NCI-H2196 (cell line): ENCODE results near the gene GPR39.

Source experiments
- DNase-seq: peaks from one replicate; lab custom pipeline; 2025; ENCODE audit not compliant: unreplicated experiment; lab: John Stamatoyannopoulos, UW

Gene GPR39

DNA sequence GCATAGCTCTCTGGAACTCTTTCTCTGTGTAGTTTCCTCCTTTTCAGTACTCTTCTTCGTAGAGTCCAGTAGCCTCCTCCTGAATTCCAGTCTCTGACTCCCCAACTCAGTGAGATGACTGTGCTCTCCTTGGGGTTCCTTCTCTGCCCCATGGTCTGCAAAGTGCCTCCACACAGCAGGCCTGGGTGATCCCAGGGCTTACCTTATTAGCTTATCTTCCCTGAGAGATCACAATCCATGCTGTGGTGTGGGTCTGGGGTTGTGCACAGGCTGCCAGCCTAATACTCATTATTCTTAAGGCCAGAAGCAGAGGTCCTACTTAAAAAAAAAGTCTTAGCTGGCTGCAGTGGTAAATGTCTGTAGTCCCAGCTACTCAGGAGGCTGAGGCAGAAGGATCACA, 4.6 kb upstream of the GPR39 start:
- DNase-seq = no peak

DNA sequence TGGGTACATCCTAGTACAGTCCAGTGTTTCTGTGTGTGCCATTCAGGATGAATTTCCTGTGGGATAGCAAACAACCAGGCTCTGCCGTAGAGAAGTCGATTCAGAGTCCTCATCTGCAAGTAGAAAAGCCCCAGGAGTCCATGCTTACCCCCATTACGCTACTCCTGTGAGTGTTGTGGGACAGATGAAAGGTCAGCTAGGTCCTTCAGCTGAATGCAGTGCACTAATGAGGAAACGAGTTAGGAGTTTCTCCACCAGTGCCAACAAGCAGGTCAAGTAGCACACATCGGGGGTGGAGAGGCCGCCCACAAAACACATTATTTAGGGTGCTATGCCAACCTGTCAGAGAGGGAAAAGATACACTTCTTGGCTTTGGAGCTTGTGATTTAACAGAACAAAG, 2.5 kb upstream of the GPR39 start:
- DNase-seq = no peak

DNA sequence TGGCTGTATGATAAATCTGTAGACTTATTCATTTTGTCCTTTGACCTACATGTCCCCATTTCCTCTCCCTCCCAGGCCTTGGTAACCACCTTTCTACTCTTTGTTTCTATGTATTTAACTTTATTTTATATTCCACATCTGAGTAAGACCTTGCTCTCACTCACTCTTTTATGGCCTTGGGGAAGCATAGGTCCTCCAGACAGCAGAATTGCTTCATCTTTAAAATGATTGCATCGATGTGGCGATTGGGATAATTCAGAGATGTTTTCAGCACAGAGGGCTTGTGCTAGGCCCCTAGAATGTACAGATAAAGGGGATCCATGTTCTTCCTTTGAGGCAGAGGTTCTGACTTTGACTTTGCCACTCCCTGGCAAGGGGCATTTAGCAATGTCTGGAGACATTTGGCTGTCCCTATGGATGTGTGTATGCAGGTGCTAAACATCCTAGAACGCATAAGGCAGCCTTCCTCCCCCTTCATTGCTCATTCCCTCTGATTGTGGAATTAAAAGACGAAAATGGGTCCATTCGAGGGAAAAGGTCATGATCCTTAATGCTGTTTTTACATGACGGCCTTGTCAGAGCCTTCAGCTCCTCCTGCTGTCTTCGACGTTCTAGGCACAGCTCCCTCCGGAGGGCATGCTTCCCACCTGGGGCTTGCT, 1.2 kb upstream of the GPR39 start:
- DNase-seq = no peak

DNA sequence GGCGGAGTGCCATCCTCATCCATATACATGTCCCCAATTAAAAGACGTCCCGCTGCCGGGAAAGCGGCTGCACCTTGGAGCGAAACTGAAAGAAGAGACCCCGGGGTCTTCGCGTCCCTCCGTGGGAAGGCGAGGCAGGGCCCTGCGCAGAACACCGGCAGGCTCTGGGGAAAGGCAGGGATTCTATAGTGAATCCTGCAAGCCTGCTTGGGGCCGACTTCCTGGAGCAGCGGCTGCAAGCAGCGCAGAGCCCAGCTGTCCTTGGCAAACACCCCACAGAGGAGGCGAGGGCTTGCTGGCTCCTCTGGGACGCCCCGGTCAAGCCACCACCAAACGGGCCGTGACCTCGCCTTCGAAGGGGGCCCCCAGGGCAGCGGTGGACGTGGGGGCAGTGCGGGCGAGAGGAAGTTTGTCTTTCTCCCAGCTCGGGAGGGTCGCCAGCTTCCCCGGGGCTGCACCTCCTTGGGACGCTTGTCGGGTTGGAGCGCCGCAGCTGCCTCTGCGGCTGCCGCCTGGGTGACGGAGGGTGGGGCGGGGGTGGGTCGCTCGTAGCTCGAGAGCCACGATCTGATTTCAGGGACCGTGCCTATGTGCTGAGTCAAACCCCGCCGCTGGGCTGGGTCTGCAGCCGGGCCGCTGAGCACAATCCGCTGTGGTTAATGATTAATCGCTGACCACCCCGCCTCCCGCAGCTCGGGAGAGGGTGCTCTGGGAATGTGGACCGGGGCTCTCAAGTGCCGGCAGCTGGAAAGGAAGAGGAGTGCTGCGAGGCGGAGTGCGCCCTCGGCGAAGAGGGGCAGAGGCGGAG, 486 bp upstream of the GPR39 start:
- peak; percentile 79 for DNase-seq

DNA sequence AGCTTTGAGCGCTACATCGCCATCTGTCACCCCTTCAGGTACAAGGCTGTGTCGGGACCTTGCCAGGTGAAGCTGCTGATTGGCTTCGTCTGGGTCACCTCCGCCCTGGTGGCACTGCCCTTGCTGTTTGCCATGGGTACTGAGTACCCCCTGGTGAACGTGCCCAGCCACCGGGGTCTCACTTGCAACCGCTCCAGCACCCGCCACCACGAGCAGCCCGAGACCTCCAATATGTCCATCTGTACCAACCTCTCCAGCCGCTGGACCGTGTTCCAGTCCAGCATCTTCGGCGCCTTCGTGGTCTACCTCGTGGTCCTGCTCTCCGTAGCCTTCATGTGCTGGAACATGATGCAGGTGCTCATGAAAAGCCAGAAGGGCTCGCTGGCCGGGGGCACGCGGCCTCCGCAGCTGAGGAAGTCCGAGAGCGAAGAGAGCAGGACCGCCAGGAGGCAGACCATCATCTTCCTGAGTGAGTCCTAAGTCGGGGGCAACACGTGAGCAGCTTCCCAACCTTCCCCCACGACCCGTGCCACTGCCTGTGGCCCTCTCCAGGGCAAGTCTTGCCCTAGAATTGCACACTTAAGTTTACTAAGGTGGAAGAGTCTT, 928 bp downstream of the GPR39 start:
- no peak for DNase-seq

DNA sequence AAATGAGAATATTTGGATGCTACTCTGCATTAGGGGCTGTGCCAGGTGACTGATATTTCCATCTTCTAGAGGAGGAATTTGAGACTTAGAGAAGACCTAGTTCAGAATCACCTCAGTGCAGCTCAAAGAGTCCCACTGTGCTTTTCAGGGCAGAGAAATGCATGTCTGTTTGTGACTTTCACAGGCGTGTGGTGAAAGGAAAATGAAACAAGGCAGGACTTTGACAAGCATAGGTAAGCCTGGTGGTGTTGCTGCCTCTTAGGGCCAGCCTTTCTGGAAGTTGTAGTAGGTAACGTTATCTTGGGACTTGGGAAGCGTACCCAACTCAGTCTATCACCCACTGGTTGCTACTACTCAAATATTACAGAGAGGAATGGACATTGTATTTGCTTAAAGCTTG, 2.6 kb downstream of the GPR39 start:
- DNase-seq = no peak

DNA sequence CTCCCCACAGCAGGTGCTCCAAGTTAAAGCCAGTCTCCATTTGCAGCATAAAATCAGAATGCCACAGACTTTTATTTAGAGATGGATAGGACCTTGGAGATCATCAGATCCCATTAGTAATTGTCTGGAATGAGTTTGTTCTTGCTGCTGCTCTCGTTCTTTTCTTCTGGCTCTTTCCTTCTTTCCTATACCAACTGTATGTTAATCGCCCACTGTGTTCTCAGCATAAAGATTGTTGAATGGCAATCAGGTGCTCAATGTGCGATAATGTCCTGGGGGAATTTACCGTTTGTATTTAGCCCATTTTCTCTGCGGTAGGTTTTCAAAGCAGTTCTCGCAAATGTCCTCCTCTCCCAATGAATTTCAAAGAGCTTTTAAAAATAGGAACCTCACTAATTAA, 3.3 kb downstream of the GPR39 start:
- DNase-seq = no peak

DNA sequence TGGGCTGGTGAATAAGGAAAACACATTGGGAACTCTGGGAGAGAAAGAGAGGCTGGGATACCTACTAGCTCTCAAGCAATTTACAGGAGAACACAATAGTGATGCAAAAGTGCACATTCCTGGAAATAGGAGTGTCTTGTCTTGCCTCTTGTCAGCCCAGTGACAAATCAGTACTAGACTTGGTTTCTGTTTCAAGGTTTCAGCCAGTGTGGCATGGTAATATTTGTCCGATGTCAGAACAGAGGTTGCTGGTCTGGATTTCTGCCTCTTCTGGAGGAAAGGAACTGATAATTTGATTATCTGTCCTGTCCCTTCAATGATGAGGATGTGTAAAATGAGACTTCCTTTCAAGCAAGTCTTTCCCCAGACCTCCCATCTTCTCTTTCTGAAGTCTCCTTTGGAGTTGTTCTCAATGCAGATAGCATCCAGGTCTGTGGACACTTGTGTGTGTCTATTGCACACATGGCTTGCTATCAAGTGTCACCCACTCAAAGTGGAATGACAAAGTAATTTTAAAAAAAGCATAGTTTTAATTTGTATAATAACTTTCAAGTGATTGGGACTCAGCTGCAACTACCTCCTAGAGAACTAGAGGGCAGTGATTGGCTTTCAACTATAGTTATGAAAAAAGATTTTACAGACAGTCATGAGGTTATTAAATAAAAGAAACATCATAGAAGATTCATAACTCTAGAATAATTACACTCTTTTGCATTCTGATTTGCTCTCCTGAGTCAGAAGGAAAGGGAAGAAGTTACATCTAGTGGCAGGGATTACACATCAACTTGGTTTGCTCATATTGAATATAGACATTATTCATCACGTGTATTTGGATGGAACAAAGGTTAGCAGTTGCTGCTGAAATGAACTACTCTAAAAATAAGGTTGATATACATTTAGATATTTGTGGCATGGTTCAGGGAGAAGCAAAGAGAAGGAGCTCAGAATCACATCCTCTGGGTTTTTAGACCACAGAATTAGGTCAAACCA, 4.5 kb downstream of the GPR39 start:
- DNase-seq = no peak

DNA sequence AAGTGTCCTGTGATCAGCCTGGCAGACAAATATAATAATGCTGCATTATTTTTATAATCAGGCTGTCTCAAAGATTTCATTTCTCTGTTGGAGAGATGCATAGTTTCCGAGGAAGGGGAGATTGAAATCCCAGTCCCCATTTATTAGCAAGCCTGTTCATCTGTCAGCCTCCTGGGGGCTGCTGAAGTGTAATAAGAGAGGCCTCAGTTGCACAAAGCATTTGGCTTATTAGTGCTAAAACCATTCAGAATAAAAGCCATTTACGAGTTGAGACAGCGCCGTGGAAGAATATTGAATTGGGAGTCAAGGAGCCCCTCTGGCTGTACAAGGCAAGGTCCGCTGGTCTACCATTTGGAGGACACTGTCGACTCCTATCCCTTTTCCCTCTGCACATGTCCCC, 6.1 kb downstream of the GPR39 start:
- DNase-seq = no peak

DNA sequence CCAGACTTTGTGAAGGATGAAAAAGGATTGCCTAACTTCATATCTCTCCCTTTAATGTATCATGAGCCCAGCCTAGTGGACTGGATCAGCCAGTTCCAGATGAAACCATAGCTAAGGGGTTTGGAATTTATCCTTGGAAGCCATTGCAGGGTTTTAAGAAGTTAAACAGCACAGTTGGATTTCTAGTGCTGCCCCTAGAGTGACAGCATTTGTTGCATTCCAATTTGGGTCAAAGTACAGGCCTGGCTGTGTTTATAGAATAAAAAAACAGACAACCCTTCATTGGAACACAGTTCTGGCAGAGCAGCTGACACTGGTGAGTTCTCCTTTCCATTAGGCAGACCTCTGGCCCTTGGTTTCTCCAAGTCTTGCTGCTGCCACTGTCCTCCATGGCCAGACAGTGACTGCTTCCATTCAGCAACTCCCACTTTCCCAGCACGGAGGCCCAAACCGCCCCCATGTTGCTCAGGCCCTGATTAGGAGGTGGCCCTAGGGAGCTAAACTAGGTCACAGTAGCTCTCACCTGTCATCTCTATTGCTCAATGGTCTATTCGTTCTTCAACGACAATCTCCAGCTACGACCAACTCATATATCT, 8.0 kb downstream of the GPR39 start:
- DNase-seq = no peak

DNA sequence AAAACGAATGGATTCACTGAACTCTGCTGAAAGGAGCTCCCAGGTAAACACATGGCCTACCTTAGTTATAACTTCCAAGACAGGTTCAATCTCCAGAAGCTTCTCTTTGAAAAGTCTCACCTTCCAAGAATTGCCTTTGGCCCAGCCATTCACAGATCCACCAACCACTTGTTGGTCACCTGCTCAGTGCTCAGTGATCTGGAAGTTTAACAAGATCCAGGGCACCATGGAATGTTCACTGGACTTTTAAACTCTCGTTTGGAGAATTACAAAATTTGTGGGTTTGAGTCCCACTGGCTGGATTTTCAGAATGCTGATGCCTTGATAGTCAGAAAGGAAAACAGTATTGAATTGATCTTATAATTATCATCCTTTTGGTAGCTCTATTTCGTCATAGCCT, 9.4 kb downstream of the GPR39 start:
- no peak for DNase-seq

DNA sequence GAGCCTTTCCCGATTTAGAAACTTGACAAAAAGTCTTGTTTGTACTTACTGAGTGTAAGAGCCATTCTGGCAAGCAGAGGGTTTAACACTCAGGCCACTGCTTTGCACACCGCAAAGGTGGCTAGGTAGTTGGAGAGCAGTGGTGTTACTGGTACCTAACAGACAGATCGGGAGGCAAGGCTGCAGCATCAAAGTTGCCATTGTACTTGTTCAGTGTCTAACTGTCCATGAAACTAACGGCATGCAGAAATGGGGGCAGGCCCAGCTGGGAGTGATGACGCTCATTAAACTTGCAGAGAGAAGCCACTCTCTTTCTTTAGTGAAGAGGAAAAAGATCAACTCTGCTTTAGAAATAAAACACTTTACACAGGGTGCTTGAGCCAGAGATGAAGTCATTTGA, 10.1 kb downstream of the GPR39 start:
- DNase-seq = no peak

DNA sequence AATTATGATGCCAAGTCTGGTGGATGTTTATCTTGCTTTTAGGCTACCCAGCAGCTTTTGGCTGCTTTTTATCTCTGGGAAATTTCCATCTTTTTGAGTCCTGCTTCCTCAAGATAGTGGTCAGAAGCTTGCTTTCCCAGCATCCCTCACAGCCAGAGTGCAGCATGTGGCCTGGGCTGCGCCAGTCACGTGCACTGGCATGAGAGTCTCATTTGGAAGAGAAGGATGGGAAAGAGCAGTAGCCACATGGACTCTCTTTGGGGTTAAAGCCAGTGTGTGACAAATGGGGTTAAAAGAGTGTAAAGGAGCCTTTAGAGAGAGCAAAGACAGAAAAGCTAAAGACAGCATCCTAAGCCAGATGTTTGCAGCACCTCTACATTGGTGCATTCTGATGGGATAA, 12.7 kb downstream of the GPR39 start:
- DNase-seq = no peak

DNA sequence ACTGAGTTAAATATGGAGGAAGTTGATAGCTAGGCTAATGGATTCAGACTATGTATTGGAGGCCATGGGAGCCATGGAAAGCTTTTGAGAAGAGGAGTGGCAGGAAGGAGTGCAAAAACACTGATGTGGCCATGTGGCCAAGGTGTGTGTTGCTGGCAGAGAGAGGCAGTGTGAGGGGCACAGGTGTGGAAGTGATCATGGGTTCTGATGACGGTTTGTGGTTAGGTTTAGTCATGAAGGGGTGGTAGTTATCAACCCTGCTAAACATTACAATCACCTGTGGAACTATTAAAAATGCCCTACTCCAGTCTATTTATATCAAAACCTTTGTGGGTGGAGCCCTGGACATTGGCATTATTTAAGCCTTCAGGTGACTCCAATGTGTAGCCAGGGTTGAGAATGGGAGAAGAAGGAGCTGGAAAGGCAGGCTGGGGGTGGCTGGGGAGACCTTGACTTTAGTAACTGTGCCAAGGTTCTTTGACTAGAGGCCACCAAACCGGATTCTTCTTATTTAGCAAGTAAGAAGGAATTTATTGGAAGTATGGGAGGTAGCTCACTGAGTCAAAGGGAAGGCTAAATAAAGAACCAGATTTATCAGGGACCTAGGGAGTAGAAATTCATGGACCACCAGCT, 13.5 kb downstream of the GPR39 start:
- DNase-seq = no peak

DNA sequence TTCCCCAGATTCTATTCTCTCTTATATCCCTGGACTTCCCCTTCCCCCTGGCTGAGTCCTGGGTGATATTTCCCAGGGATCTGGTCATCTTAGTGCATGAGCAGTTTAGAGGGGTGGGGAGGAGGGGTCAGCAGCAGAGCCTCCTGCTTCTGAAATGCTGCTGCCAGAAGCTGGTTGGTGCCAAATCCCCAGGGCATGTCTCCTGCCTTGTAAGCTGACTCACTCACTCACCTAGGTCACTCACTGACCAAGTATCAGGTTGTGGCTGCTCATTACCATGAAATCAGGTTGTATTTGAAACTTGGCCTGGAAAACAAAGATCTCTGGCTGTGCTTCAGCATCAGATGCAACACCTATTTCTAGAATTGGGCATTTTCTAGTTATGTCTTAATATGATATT, 14.3 kb downstream of the GPR39 start:
- DNase-seq = peak; percentile 28

DNA sequence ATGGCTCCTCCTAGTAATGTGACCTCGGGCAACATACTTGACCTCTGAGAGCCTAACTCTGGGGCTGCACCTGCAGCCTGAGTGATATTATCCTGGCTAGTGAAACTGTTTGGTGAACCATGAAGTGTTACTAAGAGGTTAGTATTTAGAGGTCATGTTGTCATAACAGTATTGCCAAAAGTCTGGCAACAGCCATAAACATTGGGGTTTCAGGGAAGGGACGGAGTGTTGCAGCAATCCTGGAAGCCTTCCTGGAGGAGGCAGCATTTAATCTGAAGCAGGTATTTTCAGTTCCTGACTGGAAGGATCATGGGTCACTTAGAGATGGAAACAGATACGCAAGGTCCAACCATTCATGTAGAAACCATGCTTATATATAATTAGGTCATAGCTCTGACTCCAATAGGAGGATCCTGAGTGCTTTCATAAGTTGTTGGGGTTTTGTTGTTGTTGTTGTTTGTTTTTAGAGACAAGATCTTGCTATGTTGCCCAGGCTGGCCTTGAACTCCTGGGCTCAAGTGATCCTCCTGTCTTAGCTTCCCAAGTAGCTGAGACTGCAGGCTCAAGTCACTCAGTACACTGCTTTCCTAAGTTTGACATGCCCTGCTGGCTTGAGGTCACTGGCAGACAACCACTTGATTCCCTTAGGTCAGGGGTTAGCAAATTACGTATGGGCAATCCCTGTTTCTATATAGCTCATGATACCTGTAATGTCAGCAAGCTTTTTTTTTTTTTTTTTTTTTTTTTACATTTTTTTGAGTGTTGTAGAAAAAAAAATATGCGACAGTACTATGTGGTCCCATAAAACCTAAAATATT, 21.5 kb downstream of the GPR39 start:
- DNase-seq = no peak

DNA sequence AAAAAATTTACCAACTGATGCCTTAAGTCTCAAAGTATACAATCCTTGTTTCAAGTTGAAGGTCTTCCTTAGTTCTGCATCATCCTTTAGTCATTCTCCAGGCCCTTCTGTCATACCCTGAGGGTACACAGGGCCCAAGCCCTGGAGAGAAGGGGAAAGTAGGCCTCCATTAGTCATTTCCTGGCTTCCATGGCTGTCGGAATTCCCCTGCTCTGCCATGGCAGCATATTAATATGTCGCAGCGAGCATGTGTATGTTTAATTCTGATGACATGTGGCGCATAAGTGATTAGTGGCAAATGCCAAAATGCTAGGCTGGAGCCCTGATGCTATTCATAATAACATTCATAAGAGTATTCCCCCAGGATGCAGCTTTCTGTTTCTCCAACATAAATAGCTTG, 22.1 kb downstream of the GPR39 start:
- DNase-seq = no peak

DNA sequence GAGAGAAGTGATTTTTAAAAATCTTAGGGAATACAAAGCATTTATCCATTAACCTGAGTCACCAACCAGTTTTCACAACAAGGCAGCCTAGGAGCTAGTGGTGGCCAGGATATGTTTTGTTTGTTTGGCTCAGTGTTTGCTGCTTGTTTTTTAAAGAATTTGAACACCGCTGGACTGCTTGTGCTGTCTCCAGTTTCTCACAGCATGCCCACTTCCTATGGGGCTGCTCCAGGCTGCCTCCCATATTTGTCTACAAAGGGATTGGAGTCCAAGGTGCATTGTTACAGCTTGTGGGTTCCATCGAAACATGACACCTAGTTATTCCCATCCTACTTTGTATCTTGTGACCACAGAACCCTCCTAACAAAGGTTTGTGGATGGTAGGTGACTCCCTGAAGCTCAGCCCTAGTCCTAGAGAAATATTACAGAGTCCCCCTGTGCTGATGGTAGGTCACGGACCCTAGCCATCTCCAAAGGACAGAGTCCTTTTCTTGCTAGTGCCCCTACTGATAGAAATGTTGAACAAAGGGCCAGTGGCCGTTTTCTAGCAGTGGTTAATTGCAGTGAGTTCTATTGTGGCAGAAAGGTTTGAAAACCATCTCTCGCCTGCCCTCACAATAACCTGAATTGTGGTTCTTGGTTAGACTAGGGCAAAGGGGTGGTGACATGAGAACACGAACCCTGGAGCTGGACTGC, 23.2 kb downstream of the GPR39 start:
- no peak for DNase-seq

DNA sequence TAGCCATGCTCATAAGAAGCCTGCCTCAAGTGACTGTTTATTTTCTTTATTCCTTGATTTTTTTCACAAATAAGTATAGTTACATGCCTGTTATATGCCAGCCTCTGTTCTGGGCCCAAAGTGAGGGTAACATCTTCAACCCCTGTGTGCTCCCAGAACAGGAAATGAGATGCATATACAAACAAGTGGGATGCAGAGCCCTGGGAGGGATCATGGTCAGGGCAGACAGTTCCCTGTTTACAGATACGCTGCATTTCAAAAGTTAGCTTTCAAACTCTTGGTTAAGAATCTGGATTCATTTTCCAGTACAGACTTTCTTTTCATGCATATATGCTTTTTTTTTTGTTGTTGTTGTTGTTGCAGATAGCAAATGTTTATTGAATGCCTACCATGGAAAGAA, 24.4 kb downstream of the GPR39 start:
- DNase-seq = no peak
